NB4 (cell line): ENCODE data around the gene PDE7B.

Experiments
- DNase-seq: peaks from one replicate; pipeline ENCODE4 v3.0.0; 2010; ENCODE audit warnings: low read depth
- H3K4me3 ChIP-seq: one replicate; pipeline ENCODE4 v1.5.1; 2011; ENCODE audit warnings: mild to moderate bottlenecking, low read depth, low read length, moderate library complexity
- CTCF ChIP-seq: IDR thresholded peaks from one replicate; pipeline ENCODE4 v1.5.1; 2012; ENCODE audit warnings: low read depth, low read length
- MYC ChIP-seq: IDR thresholded peaks from 2 replicates; pipeline ENCODE4 v1.6.1; 2011; ENCODE audit warnings: low read depth, low read length
- POLR2A ChIP-seq: IDR thresholded peaks from 2 replicates; pipeline ENCODE4 v1.6.1; 2011; ENCODE audit warnings: mild to moderate bottlenecking; ENCODE audit not compliant: insufficient read length; ENCODE audit errors: extremely low read depth
- TF ChIP-seq, protein P1 (sequence below): IDR thresholded peaks from 2 replicates; pipeline ENCODE4 v1.6.1; 2011; ENCODE audit warnings: low read depth, low read length

The PDE7B gene

GRCh38 chr6:136166815-136167214, 315.3 kb downstream of the PDE7B start:
- H3K4me3 ChIP-seq, result no peak overlapping the region
- TF ChIP-seq, protein P1, sequence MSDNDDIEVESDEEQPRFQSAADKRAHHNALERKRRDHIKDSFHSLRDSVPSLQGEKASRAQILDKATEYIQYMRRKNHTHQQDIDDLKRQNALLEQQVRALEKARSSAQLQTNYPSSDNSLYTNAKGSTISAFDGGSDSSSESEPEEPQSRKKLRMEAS, result no peak
- TF ChIP-seq MYC, result no peak
- no peak for TF ChIP-seq POLR2A
- TF ChIP-seq CTCF, result no peak
- DNase-seq, result peak; percentile 3

GRCh38 chr6:136169394-136170148, 318.1 kb downstream of the PDE7B start:
- no peak for TF ChIP-seq POLR2A
- TF ChIP-seq, protein P1, result no peak
- DNase-seq, result no peak
- H3K4me3 ChIP-seq, result no peak overlapping the region

DNA sequence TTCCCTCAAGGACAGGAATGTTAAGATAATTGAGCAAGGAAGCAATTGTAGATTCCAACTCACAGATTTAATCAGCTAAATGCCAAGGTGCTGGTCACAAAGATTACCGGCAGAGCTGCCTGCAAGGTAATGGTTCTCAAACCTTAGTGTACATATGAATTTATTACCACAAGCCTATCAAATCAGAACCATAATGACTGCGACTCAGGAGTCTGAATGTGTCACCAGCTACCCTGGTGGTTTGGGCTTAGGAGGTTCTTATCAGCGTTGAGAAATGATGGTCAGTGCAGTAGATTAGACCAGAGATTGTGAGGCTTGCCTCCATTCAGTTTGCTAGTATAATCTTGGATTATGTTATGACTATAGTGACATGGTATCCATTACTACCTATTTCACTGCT, 319.7 kb downstream of the PDE7B start:
- no peak overlapping the region for H3K4me3 ChIP-seq
- TF ChIP-seq, protein P1, result no peak
- TF ChIP-seq CTCF (no peak), POLR2A (no peak), MYC (no peak)
- DNase-seq, result no peak

DNA sequence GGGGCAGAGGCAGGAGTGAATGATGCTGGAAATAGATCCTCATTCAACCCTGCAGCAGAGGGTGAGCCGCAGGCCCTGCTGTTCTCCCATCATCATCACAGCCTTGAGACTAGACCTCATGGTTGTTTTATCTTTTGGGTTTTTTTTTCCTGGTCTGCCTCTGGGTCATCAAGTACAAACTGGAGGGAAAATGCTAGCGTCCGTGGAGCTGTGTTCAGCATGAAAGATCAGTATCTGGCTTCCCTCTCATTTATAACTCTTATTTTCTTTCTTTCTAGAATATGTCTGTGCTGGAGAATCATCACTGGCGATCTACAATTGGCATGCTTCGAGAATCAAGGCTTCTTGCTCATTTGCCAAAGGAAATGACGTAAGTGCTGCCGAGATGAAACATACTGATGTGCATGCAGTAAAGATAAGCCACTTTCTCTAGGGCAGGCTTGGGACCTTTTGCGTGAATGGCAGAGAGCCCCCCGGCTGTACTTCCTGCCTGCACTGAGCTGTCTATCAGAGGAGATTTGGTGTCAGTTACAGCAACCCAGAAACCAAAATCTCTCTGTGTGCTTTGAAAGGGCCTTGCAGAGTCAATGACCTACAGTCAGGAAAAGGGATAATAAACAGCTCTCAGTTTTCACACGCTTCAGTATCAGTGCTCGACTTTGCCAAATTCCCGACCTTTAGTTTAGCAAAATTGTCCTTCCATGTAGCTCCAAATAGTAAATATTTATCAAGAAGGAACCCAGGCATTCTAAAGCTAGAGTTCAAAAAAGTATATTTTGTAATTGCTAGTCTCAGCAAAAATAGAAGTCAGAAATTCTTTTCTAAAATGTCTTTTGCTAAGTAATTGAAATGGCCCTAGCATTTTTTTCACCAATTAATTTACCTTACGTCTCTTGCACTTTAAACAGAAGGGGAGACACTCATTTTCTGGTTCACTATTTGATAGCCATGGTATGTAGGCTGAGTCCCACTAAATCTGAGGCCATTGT, 322.3 kb downstream of the PDE7B start:
- DNase-seq, result peak; percentile 14
- no peak overlapping the region for H3K4me3 ChIP-seq
- TF ChIP-seq MYC, result no peak
- no peak for TF ChIP-seq CTCF
- TF ChIP-seq, protein P1, result no peak
- TF ChIP-seq POLR2A, result no peak

DNA sequence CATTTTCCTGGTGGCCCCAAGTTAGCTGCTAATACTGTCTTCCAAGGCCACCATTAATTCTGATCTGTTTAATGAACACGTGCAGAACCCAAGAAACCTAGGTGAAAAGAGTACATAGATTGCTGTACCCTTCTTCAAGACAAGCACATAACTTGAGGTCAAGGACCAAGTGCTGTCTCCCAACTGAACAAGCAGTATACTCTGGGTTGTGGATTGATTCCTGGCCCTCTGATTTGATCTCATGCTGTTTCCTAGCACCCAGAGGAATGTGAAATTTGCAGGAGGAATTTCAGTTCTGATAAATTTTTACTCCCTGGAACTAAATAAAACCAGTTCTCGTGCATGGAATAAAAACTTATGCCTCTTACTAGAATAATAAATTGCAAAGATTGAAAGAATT, 323.0 kb downstream of the PDE7B start:
- H3K4me3 ChIP-seq, result no peak overlapping the region
- TF ChIP-seq POLR2A (no peak), MYC (no peak), CTCF (no peak)
- TF ChIP-seq, protein P1, result no peak
- DNase-seq, result no peak
